ENCODE results near the gene NUDT1. TPM values are rescaled to one million over a fixed set of nuclear protein-coding genes. Genes with fewer than 3 reads are reported as not detected.
A peak's percentile ranks its signal among the peaks of the same experiment; 100 is the strongest.

NUDT1 gene
- total RNA-seq, 1 experiment from 2014 or later, result 84.7 TPM

DNA sequence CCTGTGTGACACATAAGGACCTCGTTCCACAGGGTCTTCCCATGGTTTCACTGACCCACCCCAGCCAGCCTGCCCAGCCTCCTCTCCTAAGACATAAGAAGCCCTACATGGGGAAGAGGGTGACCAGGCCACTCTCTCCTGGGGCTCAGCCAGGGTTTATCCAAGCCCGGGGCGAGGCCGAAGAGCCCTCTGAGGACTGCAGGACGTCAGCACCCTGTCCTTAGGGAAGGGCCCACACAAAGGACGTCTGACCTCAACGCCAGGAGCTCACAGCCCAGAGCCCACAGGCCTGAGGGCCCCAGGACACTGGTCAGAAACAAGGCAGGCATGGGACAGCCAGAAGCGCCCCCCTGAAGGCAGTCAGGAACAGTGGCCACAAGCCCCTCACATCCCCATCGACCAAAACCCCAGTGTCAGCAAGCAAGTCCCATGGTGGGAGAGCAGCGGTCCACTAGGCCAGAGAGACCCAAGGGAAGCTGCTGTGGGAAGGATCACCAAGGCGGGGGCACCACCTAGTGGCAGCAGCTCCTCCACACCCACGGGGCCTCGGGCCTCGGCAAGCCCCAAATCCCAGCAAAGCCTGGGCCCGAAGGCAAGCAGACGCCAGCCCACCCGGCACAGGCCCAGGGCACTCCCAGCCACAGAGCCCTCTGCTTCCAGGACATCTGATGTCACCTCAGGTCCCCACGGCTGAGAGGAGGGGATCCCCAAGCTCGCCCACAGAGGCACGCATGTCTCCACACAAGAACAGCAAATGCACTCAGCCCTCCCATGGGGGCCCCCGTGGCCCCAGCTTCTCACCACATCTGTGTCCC is 32.7 kb upstream of the NUDT1 start:
- no peak overlapping the region for H3K18ac ChIP-seq (ENCODE audit: insufficient read length, low read depth, low read length)
- Mint-ChIP-seq H3K27me3 (ENCODE audit: low read depth) (no peaks in the 10 kb centered on the region), H3K4me1 (no peaks in the 10 kb centered on the region), H3K27ac (peak overlapping the region; percentile 81 to 91 (median 84); a peak in 5 of 7 replicates), H3K36me3 (ENCODE audit: insufficient read depth in 1 of 3, low read depth in 3 of 3) (peaks cover 41 to 75% (median 72%) of the 10 kb centered on the region in 3 experiments), H3K4me3 (no peak overlapping the region), H3K9me3 (peaks cover 1 to 2% of the 10 kb centered on the region in 2 experiments; a peak in 2 of 5 replicates)
- H3K79me2 ChIP-seq (ENCODE audit: insufficient read depth, low read length), result no peaks in the 10 kb centered on the region
- no peak overlapping the region for H4K5ac ChIP-seq (ENCODE audit: insufficient read length, low read depth, low read length)
- H3K9ac ChIP-seq (ENCODE audit: extremely low read depth, insufficient read length, low read length), result no peak overlapping the region
- H2BK120ac ChIP-seq (ENCODE audit: low read depth, low read length, poor library complexity, severe bottlenecking), result no peak overlapping the region
- H2BK20ac ChIP-seq (ENCODE audit: low read depth, low read length, poor library complexity, severe bottlenecking), result no peak overlapping the region
- H3K9me3 ChIP-seq (ENCODE audit: control insufficient read depth, low read depth, low read length), result no peaks in the 10 kb centered on the region
- WGBS (ENCODE audit: extremely low coverage, insufficient read length, low lambda C conversion rate), result no CpG with 5 or more reads among the region's 21 CpGs
- no peak overlapping the region for H3K23ac ChIP-seq (ENCODE audit: insufficient read length, low read depth, low read length)
- H4K8ac ChIP-seq (replicated peaks; ENCODE audit: insufficient read length, low read depth, low read length), result no peak overlapping the region
- H3K23me2 ChIP-seq (ENCODE audit: insufficient read length, low read depth, low read length, poor library complexity, severe bottlenecking), result no peaks in the 10 kb centered on the region
- no peak overlapping the region for H3K27ac ChIP-seq (ENCODE audit: insufficient read length, low read depth, low read length)
- H3K14ac ChIP-seq (ENCODE audit: insufficient read depth, low read length), result no peak overlapping the region
- H2BK12ac ChIP-seq (ENCODE audit: insufficient read length, low read depth, low read length), result no peak overlapping the region
- H2BK5ac ChIP-seq (ENCODE audit: insufficient read length, low read length), result no peak overlapping the region
- H3T11ph ChIP-seq (ENCODE audit: low read length), result no peak overlapping the region
- H2BK15ac ChIP-seq (ENCODE audit: low read depth, low read length), result no peak overlapping the region
- H3K79me1 ChIP-seq (ENCODE audit: insufficient read depth, low read depth, low read length, poor library complexity, severe bottlenecking), result no peaks in the 10 kb centered on the region
- no peak overlapping the region for H4K91ac ChIP-seq (ENCODE audit: insufficient read length, low read depth, low read length)
- H2AK5ac ChIP-seq (ENCODE audit: insufficient read length, low read length), result no peak overlapping the region
- H3K4ac ChIP-seq (ENCODE audit: low read depth, low read length), result no peak overlapping the region
- H2AFZ ChIP-seq (ENCODE audit: low read length), result no peak overlapping the region
- H3K56ac ChIP-seq (ENCODE audit: insufficient read length, low read depth, low read length), result no peak overlapping the region
- no peaks in the 10 kb centered on the region for H4K20me1 ChIP-seq (ENCODE audit: control insufficient read depth, insufficient read depth, insufficient read length)
- no peak overlapping the region for H3K4me2 ChIP-seq (ENCODE audit: insufficient read depth, insufficient read length, low read length)
- no peaks in the 10 kb centered on the region for H3K4me1 ChIP-seq (ENCODE audit: insufficient read depth, low read length)
- no peaks in the 10 kb centered on the region for H3K27me3 ChIP-seq (ENCODE audit: insufficient read depth, low read length)
- TF ChIP-seq, protein P1, sequence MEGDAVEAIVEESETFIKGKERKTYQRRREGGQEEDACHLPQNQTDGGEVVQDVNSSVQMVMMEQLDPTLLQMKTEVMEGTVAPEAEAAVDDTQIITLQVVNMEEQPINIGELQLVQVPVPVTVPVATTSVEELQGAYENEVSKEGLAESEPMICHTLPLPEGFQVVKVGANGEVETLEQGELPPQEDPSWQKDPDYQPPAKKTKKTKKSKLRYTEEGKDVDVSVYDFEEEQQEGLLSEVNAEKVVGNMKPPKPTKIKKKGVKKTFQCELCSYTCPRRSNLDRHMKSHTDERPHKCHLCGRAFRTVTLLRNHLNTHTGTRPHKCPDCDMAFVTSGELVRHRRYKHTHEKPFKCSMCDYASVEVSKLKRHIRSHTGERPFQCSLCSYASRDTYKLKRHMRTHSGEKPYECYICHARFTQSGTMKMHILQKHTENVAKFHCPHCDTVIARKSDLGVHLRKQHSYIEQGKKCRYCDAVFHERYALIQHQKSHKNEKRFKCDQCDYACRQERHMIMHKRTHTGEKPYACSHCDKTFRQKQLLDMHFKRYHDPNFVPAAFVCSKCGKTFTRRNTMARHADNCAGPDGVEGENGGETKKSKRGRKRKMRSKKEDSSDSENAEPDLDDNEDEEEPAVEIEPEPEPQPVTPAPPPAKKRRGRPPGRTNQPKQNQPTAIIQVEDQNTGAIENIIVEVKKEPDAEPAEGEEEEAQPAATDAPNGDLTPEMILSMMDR (conservative IDR thresholded peaks at IDR 0.05), result peak; percentile 88
- DNase-seq, result peak; percentile 83
